HepG2 (cell line): Measurements from ENCODE around the gene TANGO6. TPM values are rescaled to one million over a fixed set of nuclear protein-coding genes. Genes with fewer than 3 reads are reported as not detected.
"Not testable (repeated sequence)": the region's sequence is repeated elsewhere in the genome, so short reads cannot be mapped to it uniquely, and the experiment has no call there.

Experiments used
- ATAC-seq: fragments of 200-7000 bp; cut with Tn5 transposase; 3 replicates; pipeline ENCODE4 v1.9.1; 2020; ENCODE audit warnings: mild to moderate bottlenecking, moderate library complexity
- BruUV-seq: library from RNA; stranded (reverse); fragments of 400-500 nt; replicated peaks from 2 replicates; lab custom pipeline; 2021; lab: Mats Ljungman, UMichigan
- CTCF ChIA-PET: fragments of 300-600 bp; formaldehyde crosslinking; extraction: SDS; loops from one replicate; lab custom pipeline; 2021; ENCODE audit warnings: low total read pairs, inconsistent platforms, low intra/inter-chr PET ratio; lab: Yijun Ruan, JAX
- POLR2A ChIA-PET: fragments of 350-600 bp; sonication (Branson Sonifier 250); formaldehyde crosslinking; loops from one replicate; lab custom pipeline; 2020; ENCODE audit warnings: antibody characterized with exemption, inconsistent platforms; lab: Yijun Ruan, JAX
- DNase-seq: peaks from one replicate; pipeline ENCODE4 v3.0.0-alpha.2; 2015; ENCODE audit warnings: low spot score
- FAIRE-seq: peaks from 3 replicates; lab custom pipeline; 2011; peaks lifted over from hg19 to GRCh38; lab: Jason Lieb, UNC
- H2AFZ ChIP-seq: one replicate; pipeline ENCODE4 v1.6.1; 2011; ENCODE audit warnings: low read length, inconsistent platforms
- H3K27ac ChIP-seq: fragments of 300-600 bp; 3 replicates; pipeline ENCODE4 v1.8.0; 2011; ENCODE audit warnings: mixed run types, mild to moderate bottlenecking, mixed read lengths, low read length, inconsistent platforms; ENCODE audit not compliant: insufficient read depth; ENCODE audit errors: extremely low read length
- H3K27me3 ChIP-seq, 2 experiments: fragments of 200-600 bp in 1 of 2; 2 replicates in 1 of 2; 3 replicates in 1 of 2; pipeline versions ENCODE4 v1.6.0 to v1.8.0; 2011; ENCODE audit warnings: low read length in 2 of 2, mild to moderate bottlenecking in 2 of 2, moderate library complexity in 2 of 2, inconsistent platforms in 1 of 2; ENCODE audit not compliant: insufficient read depth in 2 of 2, control insufficient read depth in 1 of 2
- H3K36me3 ChIP-seq, 2 experiments: fragments of 200-600 bp in 1 of 2; replicated peaks in 1 of 2; 2 replicates in 1 of 2; 3 replicates in 1 of 2; pipeline versions ENCODE4 v1.5.1 to v1.8.0; 2011; ENCODE audit warnings: low read length in 2 of 2, inconsistent platforms in 1 of 2; ENCODE audit not compliant: insufficient read depth in 2 of 2, control insufficient read depth in 1 of 2
- H3K4me1 ChIP-seq: 2 replicates; pipeline ENCODE4 v1.5.1; 2012; ENCODE audit warnings: low read length, inconsistent platforms; ENCODE audit not compliant: insufficient read depth
- H3K4me2 ChIP-seq: 2 replicates; pipeline ENCODE4 v1.6.0; 2011; ENCODE audit warnings: low read depth, low read length, inconsistent platforms
- H3K4me3 ChIP-seq, 3 experiments: fragments of 200-600 bp in 1 of 3; sonication (generic), shearing (Covaris generic) in 1 of 3; replicated peaks in 1 of 3; 2 replicates each; pipeline ENCODE4 v1.5.1; 2011 to 2016; ENCODE audit warnings: low read length in 3 of 3, inconsistent platforms in 2 of 3, low read depth in 2 of 3, mild to moderate bottlenecking in 2 of 3, control low read depth in 1 of 3, mixed read lengths in 1 of 3; ENCODE audit not compliant: insufficient read depth in 1 of 3
- H3K79me2 ChIP-seq: one replicate; pipeline ENCODE4 v1.6.1; 2011; ENCODE audit warnings: low read length, inconsistent platforms; ENCODE audit not compliant: insufficient read depth
- H3K9ac ChIP-seq: 2 replicates; pipeline ENCODE4 v1.6.0; 2011; ENCODE audit warnings: mild to moderate bottlenecking, low read depth, low read length, inconsistent platforms; ENCODE audit not compliant: insufficient read depth
- H3K9me3 ChIP-seq: 2 replicates; pipeline ENCODE4 v1.5.1; 2012; ENCODE audit warnings: mild to moderate bottlenecking, low read length
- H4K20me1 ChIP-seq: 2 replicates; pipeline ENCODE4 v1.6.0; 2011; ENCODE audit warnings: inconsistent platforms, mild to moderate bottlenecking, low read length, moderate library complexity; ENCODE audit not compliant: insufficient read depth
- whole genome bisulfite sequencing: methylation state at CpG from one replicate; pipeline ENCODE4 v1.1.6; 2017; ENCODE audit warnings: low lambda C conversion rate; 5-methylcytosine and 5-hydroxymethylcytosine counted together
- in situ Hi-C: cut with HindIII; loops from 2 replicates; pipeline ENCODE4 v1.10.0; 2017; ENCODE audit warnings: low pct_unique_long_range_greater_than_20kb; ENCODE audit not compliant: extremely low pct_ligation_motif_present
- intact Hi-C: fragments of 100-400 bp; cut with micrococcal nuclease; formaldehyde crosslinking; loops from one replicate; pipeline ENCODE4 v1.10.0; 2022; ENCODE audit not compliant: unreplicated experiment
- polyA plus RNA-seq, 8 experiments: library from polyadenylated mRNA; depleted of rRNA in 3 of 8; stranded (reverse) in 7 of 8; unstranded in 1 of 8; fragments of >200 nt; fragmentation: Illumina TruSeq in 4 of 8; extraction: Trizol in 4 of 8; gene quantifications; 2 replicates each; pipeline versions ENCODE4 v1.2.1 to v1.2.3, GENCODE V29; 2011 to 2016; ENCODE audit warnings: low read depth in 4 of 8, missing spikeins in 1 of 8, mixed read lengths in 1 of 8; ENCODE audit not compliant: insufficient read depth in 1 of 8
- total RNA-seq, 5 experiments: library from RNA; depleted of rRNA; stranded (reverse); fragments of >200 nt; fragmentation: Illumina TruSeq; extraction: Trizol; gene quantifications; 2 replicates each; pipeline ENCODE4 v1.2.3, GENCODE V29; 2016; ENCODE audit warnings: low read depth in 1 of 5

TANGO6 gene
- total and polyA plus RNA-seq, 2 of the 13 experiments (the other 11 are each of a cell fraction or from before 2014, with no cell fraction given) = 7.2 to 13.3 TPM

GRCh38 chr16:69124406-69124805 lies 281.1 kb downstream of the TANGO6 start:
- H3K36me3 ChIP-seq = peaks cover 10 to 18% of the 10 kb centered on the region in 2 experiments
- CTCF ChIA-PET = interaction anchor here (0.6 to 2.7 kb wide), 11 partner anchors 11 to 534 kb away, joined by 3 to 23 read pairs (median 5); no protein-coding TSS in a partner anchor
- H3K79me2 ChIP-seq = not testable (repeated sequence)

DNA sequence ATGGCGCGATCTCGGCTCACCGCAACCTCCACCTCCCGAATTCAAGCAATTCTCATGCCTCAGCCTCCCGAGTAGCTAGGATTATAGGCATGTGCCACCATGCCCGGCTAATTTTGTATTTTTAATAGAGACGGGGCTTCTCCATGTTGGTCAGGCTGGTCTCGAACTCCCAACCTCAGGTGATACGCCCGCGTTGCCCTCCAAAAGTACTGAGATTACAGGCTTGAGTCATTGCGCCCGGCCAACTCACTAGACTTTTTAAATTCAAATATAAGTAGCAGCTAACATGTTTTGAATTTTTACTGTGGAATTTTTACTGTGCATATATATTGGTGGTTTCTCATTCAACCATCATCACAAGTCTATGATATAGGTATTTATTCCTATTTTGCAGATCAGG lies 281.6 kb downstream of the TANGO6 start:
- CTCF ChIA-PET = interaction anchor here (2.7 kb wide), 1 partner anchor 223 kb away, joined by 23 read pairs; no protein-coding TSS in a partner anchor
- H3K27ac ChIP-seq, H4K20me1 ChIP-seq, H3K9ac ChIP-seq, BruUV-seq, FAIRE-seq, H3K9me3 ChIP-seq, H3K4me3 ChIP-seq, H3K27me3 ChIP-seq, H3K4me2 ChIP-seq, H2AFZ ChIP-seq, ATAC-seq, POLR2A ChIA-PET, DNase-seq, H3K79me2 ChIP-seq: not testable (repeated sequence)
- H3K36me3 ChIP-seq = peaks cover 5 to 15% of the 10 kb centered on the region in 2 experiments
- in situ Hi-C loops = loop anchor here (5.0 to 25.0 kb wide), 3 partner anchors 223 to 413 kb away; partner anchors contain the start of gene TANGO6
- peaks cover 16% of the 10 kb centered on the region for H3K4me1 ChIP-seq
- intact Hi-C loops = loop anchor here (1.0 to 2.0 kb wide), 4 partner anchors 42 to 278 kb away; no protein-coding TSS in a partner anchor
- WGBS = 99% methylated on average over 14 of the region's 14 CpGs

More at GRCh38 chr16:69124406-69124805, 281.1 kb downstream of the TANGO6 start:
- 86% methylated on average over 8 of the region's 8 CpGs for WGBS
- intact Hi-C loops (loop anchor here (1.0 to 2.0 kb wide), 4 partner anchors 41 to 277 kb away; no protein-coding TSS in a partner anchor), in situ Hi-C loops (loop anchor here (5.0 to 25.0 kb wide), 3 partner anchors 222 to 412 kb away; partner anchors contain the start of gene TANGO6)
- H2AFZ ChIP-seq, H3K4me2 ChIP-seq, H4K20me1 ChIP-seq, BruUV-seq, FAIRE-seq, DNase-seq, ATAC-seq, H3K9me3 ChIP-seq, H3K4me3 ChIP-seq, H3K27me3 ChIP-seq, H3K9ac ChIP-seq, H3K27ac ChIP-seq, POLR2A ChIA-PET: not testable (repeated sequence)
- H3K4me1 ChIP-seq = peaks cover 10% of the 10 kb centered on the region
